ENCODE results near the gene TCFL5.

DNA sequence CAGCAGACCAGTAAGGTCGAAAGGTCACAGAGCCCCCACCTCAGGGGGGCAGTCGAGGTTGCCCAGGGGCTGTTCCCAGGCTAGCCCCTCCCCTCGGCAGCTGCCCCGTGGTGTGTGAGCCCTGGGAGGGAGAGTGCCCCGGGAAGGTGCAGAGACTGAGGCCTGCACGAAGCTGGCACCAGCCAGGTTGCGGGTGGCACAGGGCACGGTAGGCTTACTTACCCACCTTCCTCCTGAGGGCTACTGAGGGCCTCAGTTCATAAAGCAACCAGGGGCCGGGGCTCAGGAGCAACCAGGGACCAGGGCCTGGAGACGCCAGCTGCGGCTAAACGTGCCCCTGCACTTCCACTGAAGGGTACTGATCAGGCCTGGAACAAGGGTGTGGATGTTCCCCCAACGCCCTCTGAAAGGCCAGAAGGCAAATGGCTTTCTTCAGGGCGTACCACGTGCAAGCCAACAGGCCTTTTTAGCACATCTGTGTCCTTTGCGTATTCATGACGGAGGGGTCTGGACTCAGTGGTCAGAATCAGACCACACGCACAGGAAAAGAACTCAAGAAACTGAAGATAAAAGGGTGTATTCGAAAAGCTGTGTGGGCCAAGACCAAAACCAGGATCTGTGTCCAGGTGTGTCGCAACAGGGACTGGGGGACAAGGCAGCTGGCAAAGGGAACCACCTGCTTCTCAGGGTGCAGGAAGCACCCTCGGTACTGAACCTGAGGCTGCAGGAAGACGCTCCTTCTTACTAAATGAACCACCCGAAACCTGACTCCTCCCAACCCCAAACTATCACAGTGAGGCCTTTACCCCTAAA lies 24.5 kb upstream of the TCFL5 start:
- TF ChIP-seq, protein P1, sequence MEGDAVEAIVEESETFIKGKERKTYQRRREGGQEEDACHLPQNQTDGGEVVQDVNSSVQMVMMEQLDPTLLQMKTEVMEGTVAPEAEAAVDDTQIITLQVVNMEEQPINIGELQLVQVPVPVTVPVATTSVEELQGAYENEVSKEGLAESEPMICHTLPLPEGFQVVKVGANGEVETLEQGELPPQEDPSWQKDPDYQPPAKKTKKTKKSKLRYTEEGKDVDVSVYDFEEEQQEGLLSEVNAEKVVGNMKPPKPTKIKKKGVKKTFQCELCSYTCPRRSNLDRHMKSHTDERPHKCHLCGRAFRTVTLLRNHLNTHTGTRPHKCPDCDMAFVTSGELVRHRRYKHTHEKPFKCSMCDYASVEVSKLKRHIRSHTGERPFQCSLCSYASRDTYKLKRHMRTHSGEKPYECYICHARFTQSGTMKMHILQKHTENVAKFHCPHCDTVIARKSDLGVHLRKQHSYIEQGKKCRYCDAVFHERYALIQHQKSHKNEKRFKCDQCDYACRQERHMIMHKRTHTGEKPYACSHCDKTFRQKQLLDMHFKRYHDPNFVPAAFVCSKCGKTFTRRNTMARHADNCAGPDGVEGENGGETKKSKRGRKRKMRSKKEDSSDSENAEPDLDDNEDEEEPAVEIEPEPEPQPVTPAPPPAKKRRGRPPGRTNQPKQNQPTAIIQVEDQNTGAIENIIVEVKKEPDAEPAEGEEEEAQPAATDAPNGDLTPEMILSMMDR (IDR thresholded peaks at IDR 0.05; ENCODE audit: low read depth, low read length): no peak
- TF ChIP-seq EZH2phosphoT487 (IDR thresholded peaks at IDR 0.05; ENCODE audit: low read depth): no peak

Data from OCI-LY3 (cell line).